GM11168 (cell line): ENCODE data around the gene SRSF5.

Experiments
- in situ Hi-C: fragments of 300-500 bp; cut with MboI; formaldehyde crosslinking; loops from one replicate; pipeline ENCODE4 v1.12.0; 2022; ENCODE audit warnings: low sequenced_read_pairs; ENCODE audit not compliant: unreplicated experiment

SRSF5 gene

GRCh38 chr14:69768873-69769272 is 1.9 kb downstream of the SRSF5 start:
- in situ Hi-C loops, result no loop called here

- in situ Hi-C loops, result no loop called here
Measured at GRCh38 chr14:69769623-69770022, 2.7 kb downstream of the SRSF5 start.

GRCh38 chr14:69770559-69770958 is 3.6 kb downstream of the SRSF5 start:
- in situ Hi-C loops, result no loop called here

- in situ Hi-C loops, result no loop called here
Measured at GRCh38 chr14:69771136-69771535, 4.2 kb downstream of the SRSF5 start.

- in situ Hi-C loops, result no loop called here
Measured at GRCh38 chr14:69772082-69773017, 5.4 kb downstream of the SRSF5 start.

GRCh38 chr14:69773571-69774276 is 6.8 kb downstream of the SRSF5 start:
- in situ Hi-C loops, result no loop called here

- in situ Hi-C loops, result no loop called here
Measured at GRCh38 chr14:69775012-69775411, 8.1 kb downstream of the SRSF5 start.

- in situ Hi-C loops, result no loop called here
Measured at GRCh38 chr14:69776875-69777453, 10.0 kb downstream of the SRSF5 start.

GRCh38 chr14:69779088-69779487 is 12.1 kb downstream of the SRSF5 start:
- in situ Hi-C loops, result no loop called here

- in situ Hi-C loops, result no loop called here
Measured at GRCh38 chr14:69780092-69780491, 13.2 kb downstream of the SRSF5 start.

GRCh38 chr14:69780952-69781351 is 14.0 kb downstream of the SRSF5 start:
- in situ Hi-C loops, result no loop called here

GRCh38 chr14:69784942-69785341 is 18.0 kb downstream of the SRSF5 start:
- in situ Hi-C loops, result no loop called here

- in situ Hi-C loops, result no loop called here
Measured at GRCh38 chr14:69786603-69787002, 19.7 kb downstream of the SRSF5 start.

- in situ Hi-C loops, result no loop called here
Measured at GRCh38 chr14:69789118-69789640, 22.2 kb downstream of the SRSF5 start.

- in situ Hi-C loops, result no loop called here
Measured at GRCh38 chr14:69792887-69793421, 26.0 kb downstream of the SRSF5 start.

GRCh38 chr14:69794791-69795190 is 27.8 kb downstream of the SRSF5 start:
- in situ Hi-C loops, result no loop called here

GRCh38 chr14:69795691-69796090 is 28.7 kb downstream of the SRSF5 start:
- in situ Hi-C loops, result no loop called here

- in situ Hi-C loops, result no loop called here
Measured at GRCh38 chr14:69796797-69797500, 30.0 kb downstream of the SRSF5 start, which contains the start of gene SLC10A1. Gene SLC10A1, minus strand, starts transcription at chr14:69797241. Its CDS starts 86 bp downstream, at chr14:69797155.

- in situ Hi-C loops, result no loop called here
Measured at GRCh38 chr14:69797573-69798338, 30.8 kb downstream of the SRSF5 start.
